SU-DHL-6 (cell line): ENCODE results near the gene SLC4A7.

Source experiments
- H2AFZ ChIP-seq: fragments of 200-600 bp; sonication (generic); 2 replicates; pipeline ENCODE4 v1.6.1; 2014; ENCODE audit warnings: low read depth, mild to moderate bottlenecking, moderate library complexity, mixed read lengths, antibody characterized with exemption, low read length; ENCODE audit not compliant: severe bottlenecking
- H3F3A ChIP-seq: fragments of 200-600 bp; shearing (Covaris generic); 2 replicates; pipeline ENCODE4 v1.6.0; 2016; ENCODE audit warnings: antibody characterized with exemption, mild to moderate bottlenecking; ENCODE audit not compliant: insufficient read depth
- H3K27ac ChIP-seq: fragments of 200-600 bp; sonication (generic); 2 replicates; pipeline ENCODE4 v1.5.1; 2016; ENCODE audit warnings: low read depth, mild to moderate bottlenecking, low read length, moderate library complexity, mixed read lengths
- H3K27me3 ChIP-seq: fragments of 200-600 bp; sonication (generic), shearing (Covaris generic); 2 replicates; pipeline ENCODE4 v1.6.0; 2014; ENCODE audit warnings: mild to moderate bottlenecking, low read length
- H3K36me3 ChIP-seq: fragments of 200-600 bp; sonication (generic); 2 replicates; pipeline ENCODE4 v1.6.1; 2014; ENCODE audit warnings: mild to moderate bottlenecking, low read length, mixed read lengths
- H3K4me2 ChIP-seq: fragments of 300-600, 200-600 bp; shearing (Covaris generic), sonication (generic); 2 replicates; pipeline ENCODE4 v1.6.0; 2014; ENCODE audit warnings: low read length, low read depth, mild to moderate bottlenecking; ENCODE audit not compliant: poor library complexity, severe bottlenecking
- H3K4me3 ChIP-seq: fragments of 200-600 bp; sonication (generic); 2 replicates; pipeline ENCODE4 v1.5.1; 2014; ENCODE audit warnings: antibody characterized with exemption, low read length, mild to moderate bottlenecking, mixed read lengths; ENCODE audit not compliant: insufficient read depth, poor library complexity, severe bottlenecking
- H3K79me2 ChIP-seq: fragments of 200-600 bp; sonication (generic); 2 replicates; pipeline ENCODE4 v1.6.1; 2014; ENCODE audit warnings: mild to moderate bottlenecking, low read length, moderate library complexity; ENCODE audit not compliant: insufficient read depth
- H3K9ac ChIP-seq: fragments of 200-600 bp; sonication (generic); 2 replicates; pipeline ENCODE4 v1.7.0; 2014; ENCODE audit warnings: mild to moderate bottlenecking, low read length
- H3K9me2 ChIP-seq: fragments of 200-600 bp; sonication (generic); replicated peaks from 2 replicates; pipeline ENCODE4 v1.6.1; 2014; ENCODE audit warnings: low read length; ENCODE audit not compliant: insufficient read depth
- H3K9me3 ChIP-seq: fragments of 200-600 bp; sonication (generic); 2 replicates; pipeline ENCODE4 v1.6.1; 2014; ENCODE audit warnings: low read length, mixed read lengths; ENCODE audit not compliant: insufficient read depth
- H4K20me1 ChIP-seq: fragments of 200-600 bp; sonication (generic); 2 replicates; pipeline ENCODE4 v1.6.1; 2014; ENCODE audit warnings: low read depth, mild to moderate bottlenecking, antibody characterized with exemption, low read length, moderate library complexity, mixed read lengths
- EZH2phosphoT487 ChIP-seq: fragments of 200-600 bp; sonication (generic), shearing (Covaris generic); conservative IDR thresholded peaks from 2 replicates; pipeline ENCODE4 v1.6.1; 2018; ENCODE audit warnings: mild to moderate bottlenecking, antibody characterized with exemption, low read length, moderate library complexity, mixed read lengths
- TF ChIP-seq, protein P1 (sequence below): fragments of 200-600 bp; sonication (generic); IDR thresholded peaks from one replicate; pipeline ENCODE4 v1.5.1; 2017; ENCODE audit warnings: antibody characterized with exemption, mild to moderate bottlenecking, low read length, moderate library complexity; ENCODE audit not compliant: insufficient read depth, poor library complexity, severe bottlenecking

Gene SLC4A7

DNA sequence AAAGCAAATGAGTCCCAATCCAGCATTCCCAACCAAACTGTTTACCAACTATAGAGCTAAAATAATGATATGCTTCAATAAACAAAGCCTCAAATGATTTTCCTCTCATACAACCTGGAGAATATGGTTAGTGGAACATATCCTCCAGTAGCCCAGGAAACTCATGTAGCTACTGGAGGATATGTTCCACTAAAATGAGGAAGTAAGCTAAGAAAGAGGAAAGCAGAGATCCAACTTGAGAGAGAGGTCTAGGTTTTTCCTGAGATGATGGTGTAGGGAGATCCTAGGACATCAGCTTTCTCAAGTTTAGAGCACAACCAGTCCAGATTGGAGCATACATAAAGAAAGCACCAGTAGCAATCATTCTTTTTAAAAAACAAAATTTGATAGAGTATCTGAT lies 44.6 kb upstream of the SLC4A7 start:
- Histone ChIP-seq H3K27ac (no peak overlapping the region), H3K27me3 (no peaks in the 10 kb centered on the region), H4K20me1 (no peaks in the 10 kb centered on the region), H3K4me3 (no peak overlapping the region), H2AFZ (no peak overlapping the region), H3K4me2 (no peak overlapping the region), H3K79me2 (no peaks in the 10 kb centered on the region), H3K9me2 (no peaks in the 10 kb centered on the region), H3K36me3 (no peaks in the 10 kb centered on the region), H3F3A (no peaks in the 10 kb centered on the region), H3K9ac (no peak overlapping the region), H3K9me3 (no peaks in the 10 kb centered on the region)
- no peak for TF ChIP-seq EZH2phosphoT487
- TF ChIP-seq, protein P1, sequence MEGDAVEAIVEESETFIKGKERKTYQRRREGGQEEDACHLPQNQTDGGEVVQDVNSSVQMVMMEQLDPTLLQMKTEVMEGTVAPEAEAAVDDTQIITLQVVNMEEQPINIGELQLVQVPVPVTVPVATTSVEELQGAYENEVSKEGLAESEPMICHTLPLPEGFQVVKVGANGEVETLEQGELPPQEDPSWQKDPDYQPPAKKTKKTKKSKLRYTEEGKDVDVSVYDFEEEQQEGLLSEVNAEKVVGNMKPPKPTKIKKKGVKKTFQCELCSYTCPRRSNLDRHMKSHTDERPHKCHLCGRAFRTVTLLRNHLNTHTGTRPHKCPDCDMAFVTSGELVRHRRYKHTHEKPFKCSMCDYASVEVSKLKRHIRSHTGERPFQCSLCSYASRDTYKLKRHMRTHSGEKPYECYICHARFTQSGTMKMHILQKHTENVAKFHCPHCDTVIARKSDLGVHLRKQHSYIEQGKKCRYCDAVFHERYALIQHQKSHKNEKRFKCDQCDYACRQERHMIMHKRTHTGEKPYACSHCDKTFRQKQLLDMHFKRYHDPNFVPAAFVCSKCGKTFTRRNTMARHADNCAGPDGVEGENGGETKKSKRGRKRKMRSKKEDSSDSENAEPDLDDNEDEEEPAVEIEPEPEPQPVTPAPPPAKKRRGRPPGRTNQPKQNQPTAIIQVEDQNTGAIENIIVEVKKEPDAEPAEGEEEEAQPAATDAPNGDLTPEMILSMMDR: no peak

DNA sequence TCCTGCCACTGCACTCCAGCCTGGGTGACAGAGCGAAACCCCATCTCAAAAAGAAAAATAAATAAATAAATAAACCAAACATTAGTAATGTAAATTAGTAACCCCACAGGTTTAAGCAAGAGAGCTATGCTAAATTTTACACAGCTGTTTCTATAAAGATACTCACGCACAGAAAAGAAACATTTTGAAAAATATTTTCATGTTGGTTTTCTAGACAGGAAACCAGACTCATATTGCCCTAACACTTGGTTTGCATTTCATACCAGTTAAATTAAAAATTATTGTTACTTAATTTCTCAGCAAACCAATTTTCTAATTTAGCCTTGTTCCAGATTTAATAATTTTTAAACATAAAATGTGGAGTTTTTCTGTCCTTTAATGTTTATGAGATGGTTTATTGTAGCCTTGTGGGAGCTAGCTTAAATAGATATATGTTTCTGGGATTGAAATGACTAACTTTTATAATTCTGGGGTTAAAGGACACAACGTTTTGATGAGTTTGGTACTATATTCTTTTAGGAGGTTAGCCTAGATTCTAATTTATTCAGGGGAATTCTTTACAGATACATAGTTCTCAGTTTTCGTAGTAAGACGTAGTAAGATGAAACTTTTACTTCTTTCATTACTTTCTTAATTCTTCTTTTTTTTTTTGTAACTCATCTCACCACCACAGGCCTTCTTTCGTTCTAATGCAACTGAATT lies 42.6 kb upstream of the SLC4A7 start:
- Histone ChIP-seq H3K4me3 (no peak overlapping the region), H3K9ac (no peak overlapping the region), H4K20me1 (no peaks in the 10 kb centered on the region), H3F3A (no peaks in the 10 kb centered on the region), H2AFZ (no peak overlapping the region), H3K36me3 (no peaks in the 10 kb centered on the region), H3K4me2 (no peak overlapping the region), H3K27ac (no peak overlapping the region), H3K27me3 (no peaks in the 10 kb centered on the region), H3K79me2 (no peaks in the 10 kb centered on the region), H3K9me2 (no peaks in the 10 kb centered on the region), H3K9me3 (no peaks in the 10 kb centered on the region)
- no peak for TF ChIP-seq EZH2phosphoT487
- TF ChIP-seq, protein P1: no peak

DNA sequence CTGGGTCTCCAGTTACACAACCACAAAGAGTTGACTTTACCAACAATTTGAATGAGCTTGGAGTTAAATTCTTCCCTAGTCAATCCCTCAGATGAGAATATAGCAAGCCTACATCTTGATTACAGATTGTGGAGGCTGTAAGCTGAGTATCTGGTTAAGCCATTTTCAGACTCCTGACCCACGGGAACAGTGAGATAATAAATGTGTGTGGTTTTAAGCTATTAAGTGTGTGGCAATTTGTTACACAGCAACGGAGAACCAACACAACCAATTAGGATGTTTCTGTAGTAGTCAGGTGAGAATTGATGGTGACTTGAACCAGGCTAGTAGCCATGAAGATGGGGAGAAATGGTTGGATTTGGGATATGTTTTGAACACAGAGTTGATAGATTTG lies 37.7 kb upstream of the SLC4A7 start:
- no peaks in the 10 kb centered on the region for H3K36me3 ChIP-seq
- no peaks in the 10 kb centered on the region for H4K20me1 ChIP-seq
- H3K27me3 ChIP-seq: no peaks in the 10 kb centered on the region
- TF ChIP-seq, protein P1: no peak
- no peak for TF ChIP-seq EZH2phosphoT487
- H3K4me3 ChIP-seq: no peak overlapping the region
- no peak overlapping the region for H3K27ac ChIP-seq
- no peak overlapping the region for H3K9ac ChIP-seq
- no peaks in the 10 kb centered on the region for H3K79me2 ChIP-seq
- H2AFZ ChIP-seq: no peak overlapping the region
- H3K9me3 ChIP-seq: no peaks in the 10 kb centered on the region
- no peaks in the 10 kb centered on the region for H3K9me2 ChIP-seq
- H3K4me2 ChIP-seq: no peak overlapping the region
- no peaks in the 10 kb centered on the region for H3F3A ChIP-seq
